T-helper 2 cell treated with Interferon-gamma antibody and Interleukin-4, amounts not matched to agents 100 ng/mL and 5 ng/mL, for 36 hours (primary cell): Measurements from ENCODE around the gene CENPU. TPM values are rescaled to one million over a fixed set of nuclear protein-coding genes. Genes with fewer than 3 reads are reported as not detected.

ENCODE experiments used
- intact Hi-C: fragments of 100-400 bp; cut with micrococcal nuclease; formaldehyde crosslinking; loops from one replicate; pipeline ENCODE4 v1.15.1; 2023
- total RNA-seq: library from RNA; stranded (reverse); gene quantifications from 2 replicates; pipeline ENCODE4 v1.2.3, GENCODE V29; 2022

CENPU gene
- total RNA-seq, 1 donor from 2014 or later = 69.3 TPM

GRCh38 chr4:184647266-184648053 lies 86.4 kb downstream of the CENPU start:
- intact Hi-C loops = loop anchor here (2.0 to 5.0 kb wide), 3 partner anchors 365 to 823 kb away; partner anchors contain the start of gene CCDC110

GRCh38 chr4:184645904-184646610 lies 87.8 kb downstream of the CENPU start:
- intact Hi-C loops = loop anchor here (5.0 kb wide), 1 partner anchor 364 kb away; no protein-coding TSS in a partner anchor

GRCh38 chr4:184644553-184645307 lies 89.2 kb downstream of the CENPU start:
- intact Hi-C loops = loop anchor here (5.0 kb wide), 1 partner anchor 362 kb away; no protein-coding TSS in a partner anchor

Other genes starting within 250 kb of the CENPU start
- gene CASP3, start 84.6 kb downstream of the CENPU start, total RNA-seq = 71.2 and 73.2 TPM in 2 replicates
- gene PRIMPOL, start 84.4 kb downstream of the CENPU start, total RNA-seq = 17.7 and 21.2 TPM in 2 replicates
- 16.1 and 16.5 TPM in 2 replicates for gene ACSL1, start 91.9 kb upstream of the CENPU start, total RNA-seq